H9 (cell line): ENCODE measurements around the gene AIG1. TPM values are rescaled to one million over a fixed set of nuclear protein-coding genes. Genes with fewer than 3 reads are reported as not detected.

Source experiments
- DNase-seq: peaks from one replicate; pipeline ENCODE4 v3.0.0-alpha.2; 2017
- H2AFZ ChIP-seq: one replicate; pipeline ENCODE4 v1.6.1; 2013; ENCODE audit warnings: mild to moderate bottlenecking, low read length, control low read depth, moderate library complexity
- H2AK5ac ChIP-seq: 2 replicates; pipeline ENCODE4 v1.6.1; 2013; ENCODE audit warnings: low read length, control low read depth, mixed read lengths; ENCODE audit not compliant: insufficient read length
- H2BK120ac ChIP-seq: one replicate; pipeline ENCODE4 v1.6.1; 2013; ENCODE audit warnings: low read depth, mild to moderate bottlenecking, low read length, control low read depth, inconsistent platforms; ENCODE audit not compliant: poor library complexity, severe bottlenecking
- H2BK12ac ChIP-seq: 2 replicates; pipeline ENCODE4 v1.6.1; 2013; ENCODE audit warnings: low read length, control low read depth, mixed read lengths, low read depth; ENCODE audit not compliant: insufficient read length
- H2BK15ac ChIP-seq: 2 replicates; pipeline ENCODE4 v1.6.1; 2013; ENCODE audit warnings: low read depth, low read length, control low read depth
- H2BK20ac ChIP-seq: one replicate; pipeline ENCODE4 v1.6.1; 2013; ENCODE audit warnings: low read depth, mild to moderate bottlenecking, low read length, control low read depth, inconsistent platforms; ENCODE audit not compliant: poor library complexity, severe bottlenecking
- H2BK5ac ChIP-seq: 2 replicates; pipeline ENCODE4 v1.6.1; 2013; ENCODE audit warnings: low read length, control low read depth, mixed read lengths; ENCODE audit not compliant: insufficient read length
- H3K14ac ChIP-seq: 2 replicates; pipeline ENCODE4 v1.6.1; 2013; ENCODE audit warnings: low read length, control low read depth; ENCODE audit not compliant: insufficient read depth
- H3K18ac ChIP-seq: 2 replicates; pipeline ENCODE4 v1.6.1; 2013; ENCODE audit warnings: low read depth, mild to moderate bottlenecking, mixed read lengths, low read length, control low read depth; ENCODE audit not compliant: insufficient read length
- H3K23ac ChIP-seq: 2 replicates; pipeline ENCODE4 v1.6.1; 2013; ENCODE audit warnings: low read length, control low read depth, mixed read lengths, low read depth; ENCODE audit not compliant: insufficient read length
- H3K23me2 ChIP-seq: 2 replicates; pipeline ENCODE4 v1.6.1; 2013; ENCODE audit warnings: low read depth, mild to moderate bottlenecking, mixed read lengths, low read length, control low read depth; ENCODE audit not compliant: insufficient read length, poor library complexity, severe bottlenecking
- H3K27ac ChIP-seq: 2 replicates; pipeline ENCODE4 v1.5.1; 2013; ENCODE audit warnings: low read length, control low read depth, mixed read lengths, low read depth; ENCODE audit not compliant: insufficient read length
- H3K27me3 ChIP-seq: 2 replicates; pipeline ENCODE4 v1.6.1; 2013; ENCODE audit warnings: low read length, control low read depth, inconsistent platforms; ENCODE audit not compliant: insufficient read depth
- H3K4ac ChIP-seq: 2 replicates; pipeline ENCODE4 v1.6.1; 2013; ENCODE audit warnings: low read depth, mild to moderate bottlenecking, control low read depth, inconsistent platforms, low read length, moderate library complexity
- H3K4me1 ChIP-seq: 2 replicates; pipeline ENCODE4 v1.6.1; 2013; ENCODE audit warnings: low read length, control low read depth, inconsistent platforms; ENCODE audit not compliant: insufficient read depth
- H3K4me2 ChIP-seq: 2 replicates; pipeline ENCODE4 v1.6.1; 2013; ENCODE audit warnings: low read length, control low read depth, mixed read lengths; ENCODE audit not compliant: insufficient read length, insufficient read depth
- H3K56ac ChIP-seq: 2 replicates; pipeline ENCODE4 v1.6.1; 2013; ENCODE audit warnings: low read depth, mild to moderate bottlenecking, mixed read lengths, low read length, control low read depth; ENCODE audit not compliant: insufficient read length
- H3K79me1 ChIP-seq: 2 replicates; pipeline ENCODE4 v1.6.1; 2013; ENCODE audit warnings: low read depth, mild to moderate bottlenecking, moderate library complexity, low read length, control low read depth, inconsistent platforms; ENCODE audit not compliant: insufficient read depth, poor library complexity, severe bottlenecking
- H3K79me2 ChIP-seq: 2 replicates; pipeline ENCODE4 v1.6.1; 2013; ENCODE audit warnings: low read length, control low read depth, inconsistent platforms; ENCODE audit not compliant: insufficient read depth
- H3K9ac ChIP-seq: 2 replicates; pipeline ENCODE4 v1.6.1; 2013; ENCODE audit warnings: low read length, control low read depth, mixed read lengths; ENCODE audit not compliant: insufficient read length; ENCODE audit errors: extremely low read depth
- H3K9me3 ChIP-seq: one replicate; pipeline ENCODE4 v1.6.1; 2013; ENCODE audit warnings: low read depth, low read length, inconsistent platforms; ENCODE audit not compliant: control insufficient read depth
- H3T11ph ChIP-seq: one replicate; pipeline ENCODE4 v1.6.1; 2013; ENCODE audit warnings: mild to moderate bottlenecking, low read length, control low read depth, inconsistent platforms
- H4K20me1 ChIP-seq: one replicate; pipeline ENCODE4 v1.6.1; 2013; ENCODE audit not compliant: control insufficient read depth, insufficient read length, insufficient read depth
- H4K5ac ChIP-seq: 2 replicates; pipeline ENCODE4 v1.6.1; 2013; ENCODE audit warnings: low read depth, mild to moderate bottlenecking, mixed read lengths, low read length, control low read depth; ENCODE audit not compliant: insufficient read length
- H4K8ac ChIP-seq: replicated peaks from 2 replicates; pipeline ENCODE4 v1.6.1; 2013; ENCODE audit warnings: low read length, control low read depth, mixed read lengths, low read depth; ENCODE audit not compliant: insufficient read length
- H4K91ac ChIP-seq: 2 replicates; pipeline ENCODE4 v1.6.1; 2013; ENCODE audit warnings: low read depth, mild to moderate bottlenecking, moderate library complexity, mixed read lengths, low read length, control low read depth; ENCODE audit not compliant: insufficient read length
- H3K27ac Mint-ChIP-seq, 3 experiments: 2 replicates in 2 of 3; 3 replicates in 1 of 3; pipeline ENCODE4 v1.8.0; 2020 to 2021; ENCODE audit warnings: mixed read lengths in 3 of 3, mild to moderate bottlenecking in 1 of 3, moderate library complexity in 1 of 3
- H3K27me3 Mint-ChIP-seq: 2 replicates; pipeline ENCODE4 v1.8.0; 2021; ENCODE audit warnings: low read depth, mild to moderate bottlenecking, moderate library complexity, mixed read lengths
- H3K36me3 Mint-ChIP-seq, 3 experiments: 2 replicates in 2 of 3; 3 replicates in 1 of 3; pipeline ENCODE4 v1.8.0; 2020 to 2021; ENCODE audit warnings: low read depth in 3 of 3, mixed read lengths in 3 of 3; ENCODE audit not compliant: insufficient read depth in 1 of 3
- H3K4me1 Mint-ChIP-seq, 2 experiments: 2 replicates each; pipeline ENCODE4 v1.8.0; 2020; ENCODE audit warnings: mixed read lengths in 2 of 2
- H3K4me3 Mint-ChIP-seq, 2 experiments: 2 replicates in 1 of 2; 3 replicates in 1 of 2; pipeline ENCODE4 v1.8.0; 2020 to 2021; ENCODE audit warnings: mild to moderate bottlenecking in 2 of 2, mixed read lengths in 2 of 2, moderate library complexity in 1 of 2
- H3K9me3 Mint-ChIP-seq, 2 experiments: 2 replicates in 1 of 2; 3 replicates in 1 of 2; pipeline ENCODE4 v1.8.0; 2020; ENCODE audit warnings: mild to moderate bottlenecking in 2 of 2, mixed read lengths in 2 of 2, moderate library complexity in 1 of 2
- CTCF ChIP-seq: fragments of 200-600 bp; sonication (generic); conservative IDR thresholded peaks from 3 replicates; pipeline ENCODE4 v1.8.0; 2021; ENCODE audit warnings: antibody characterized with exemption, mild to moderate bottlenecking
- total RNA-seq: library from RNA; stranded (reverse); gene quantifications from 2 replicates; pipeline ENCODE4 v1.2.1, GENCODE V29; 2021

The AIG1 gene
- total RNA-seq, 1 experiment from 2014 or later, result 44.6 TPM

- Histone ChIP-seq H3K4me2 (no peak overlapping the region), H3K56ac (no peak overlapping the region), H3K23me2 (no peaks in the 10 kb centered on the region), H3K9me3 (no peaks in the 10 kb centered on the region), H2BK120ac (no peak overlapping the region), H3K79me1 (no peaks in the 10 kb centered on the region), H3K18ac (no peak overlapping the region), H4K91ac (no peak overlapping the region), H3K4ac (no peak overlapping the region), H3K4me1 (no peaks in the 10 kb centered on the region), H2BK12ac (no peak overlapping the region), H4K8ac (no peak overlapping the region), H3K27me3 (no peaks in the 10 kb centered on the region), H2AK5ac (no peak overlapping the region), H3K9ac (no peak overlapping the region), H4K5ac (no peak overlapping the region), H4K20me1 (no peaks in the 10 kb centered on the region), H2BK5ac (no peak overlapping the region), H3K79me2 (no peaks in the 10 kb centered on the region), H3T11ph (no peak overlapping the region), H2AFZ (no peak overlapping the region), H2BK20ac (no peak overlapping the region), H3K14ac (no peak overlapping the region), H3K23ac (no peak overlapping the region), H2BK15ac (no peak overlapping the region), H3K27ac (no peak overlapping the region)
- H3K27ac Mint-ChIP-seq, result 0 out of 7 replicates have a peak overlapping the region, but pooled peaks of 1 of the 3 experiments have one; percentile 40
- H3K4me3 Mint-ChIP-seq, result no peak overlapping the region
- TF ChIP-seq CTCF, result no peak
- DNase-seq, result no peak
- no peaks in the 10 kb centered on the region for H3K4me1 Mint-ChIP-seq
- H3K9me3 Mint-ChIP-seq, result no peaks in the 10 kb centered on the region
- no peaks in the 10 kb centered on the region for H3K36me3 Mint-ChIP-seq
- no peaks in the 10 kb centered on the region for H3K27me3 Mint-ChIP-seq
These were observed 285.3 kb downstream of the AIG1 start for GRCh38 chr6:143346004-143346403.
